HG03457 (cell line): ENCODE data around the gene IL22RA1.

ENCODE experiments used
- ATAC-seq: cut with Tn5 transposase; IDR thresholded peaks from one replicate; pipeline ENCODE4 v1.9.1; 2021; ENCODE audit warnings: moderate number of reproducible peaks; ENCODE audit not compliant: unreplicated experiment

Gene IL22RA1

GRCh38 chr1:24098943-24099638 is 43.8 kb downstream of the IL22RA1 start:
- ATAC-seq = no peak

- no peak for ATAC-seq
Observed at GRCh38 chr1:24098102-24098501, 44.8 kb downstream of the IL22RA1 start.

DNA sequence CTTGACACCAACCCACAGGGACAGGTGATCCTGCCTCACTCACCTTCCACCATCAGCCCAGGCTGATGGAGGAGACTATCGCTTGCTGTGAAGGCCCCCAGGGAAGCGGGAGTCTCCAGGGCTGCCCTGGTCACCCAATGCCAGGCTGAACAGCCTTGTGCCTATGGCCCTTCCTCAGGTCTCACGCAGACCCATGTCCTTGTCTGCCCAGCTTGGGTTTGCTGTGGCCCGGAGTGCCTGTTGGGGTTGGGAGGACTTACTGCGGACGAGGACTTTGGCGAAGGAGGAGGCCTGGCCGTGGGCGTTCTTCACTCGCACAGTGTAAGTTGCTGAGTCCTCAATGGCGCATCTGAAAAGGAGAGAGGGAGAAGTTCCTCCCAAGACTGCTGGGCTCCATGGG is 45.3 kb downstream of the IL22RA1 start:
- no peak for ATAC-seq

- no peak for ATAC-seq
Observed at GRCh38 chr1:24096739-24097103, 46.2 kb downstream of the IL22RA1 start.

- no peak for ATAC-seq
Observed at GRCh38 chr1:24096009-24096738, 46.8 kb downstream of the IL22RA1 start.

DNA sequence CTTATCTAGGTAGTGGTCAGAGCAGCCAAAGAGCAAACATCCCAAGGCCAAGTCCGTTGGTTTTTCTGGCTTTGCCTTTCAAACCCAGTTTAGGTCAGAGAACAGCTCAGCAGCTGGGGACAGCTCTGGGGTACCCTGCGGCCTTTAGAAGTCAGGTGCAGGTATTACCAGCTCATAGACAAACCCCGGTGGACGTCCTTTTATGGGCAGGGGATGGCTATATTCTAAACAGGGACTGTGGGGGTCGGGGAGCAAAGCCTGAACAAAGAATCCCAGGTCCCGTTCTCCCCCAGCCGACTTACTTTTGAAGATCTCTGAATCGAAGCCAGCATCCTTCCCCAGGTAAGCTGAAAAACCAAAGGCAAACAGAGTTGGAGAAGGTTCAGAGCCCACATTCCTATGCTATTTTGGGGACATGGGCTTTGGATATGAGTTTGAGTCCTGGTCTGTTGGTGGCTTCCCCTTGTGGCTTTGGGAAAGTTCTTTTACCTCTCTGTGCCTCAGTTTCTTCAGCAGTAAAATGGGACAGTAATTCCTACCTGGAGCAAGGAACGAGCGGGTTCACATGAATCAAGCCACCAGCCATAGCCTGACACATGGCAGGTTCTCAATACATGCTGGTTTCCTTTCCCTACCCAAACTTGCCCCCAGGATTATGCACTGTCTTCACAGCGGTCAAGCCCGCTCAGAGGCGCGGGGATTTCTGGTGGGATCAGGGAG is 47.6 kb downstream of the IL22RA1 start:
- no peak for ATAC-seq

DNA sequence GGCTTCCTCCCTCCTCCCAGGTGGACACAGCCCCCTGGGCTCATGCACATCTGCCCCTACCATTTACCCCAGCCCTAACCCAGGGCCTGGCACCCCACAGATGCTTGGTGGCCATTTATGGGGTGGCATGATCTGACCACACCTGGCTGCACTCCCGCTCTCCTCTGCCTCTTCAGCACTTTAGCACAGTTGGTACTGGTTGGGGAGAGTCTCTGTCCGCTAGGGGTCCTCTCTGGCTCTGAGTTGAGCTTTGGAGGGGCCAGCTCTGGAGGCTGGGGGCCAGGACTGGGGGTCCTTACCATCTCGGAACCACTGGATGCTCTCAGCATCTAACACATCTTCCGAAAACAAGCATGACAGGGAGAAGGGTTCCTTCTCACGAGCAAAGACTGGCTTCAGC is 48.4 kb downstream of the IL22RA1 start:
- ATAC-seq = no peak

DNA sequence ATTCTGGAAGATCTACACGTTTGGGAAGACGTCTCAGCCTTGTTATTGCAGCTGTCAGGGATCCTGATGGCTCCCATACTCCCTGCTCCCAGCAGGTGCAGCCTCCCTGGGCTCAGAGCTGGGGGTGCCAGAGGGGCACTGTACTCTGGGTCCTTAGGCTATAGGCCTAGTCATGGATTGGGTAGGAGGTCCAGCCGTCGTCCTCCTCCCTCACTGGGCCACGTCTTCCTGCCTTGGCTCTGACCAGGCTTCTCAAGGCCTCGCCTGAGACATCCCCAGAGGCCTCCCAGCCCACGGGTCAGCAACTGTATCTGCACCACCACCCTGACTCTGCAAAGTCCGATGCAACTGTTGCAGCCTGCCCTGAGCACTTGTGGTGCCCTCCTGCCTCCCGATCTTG is 49.2 kb downstream of the IL22RA1 start:
- ATAC-seq = no peak

DNA sequence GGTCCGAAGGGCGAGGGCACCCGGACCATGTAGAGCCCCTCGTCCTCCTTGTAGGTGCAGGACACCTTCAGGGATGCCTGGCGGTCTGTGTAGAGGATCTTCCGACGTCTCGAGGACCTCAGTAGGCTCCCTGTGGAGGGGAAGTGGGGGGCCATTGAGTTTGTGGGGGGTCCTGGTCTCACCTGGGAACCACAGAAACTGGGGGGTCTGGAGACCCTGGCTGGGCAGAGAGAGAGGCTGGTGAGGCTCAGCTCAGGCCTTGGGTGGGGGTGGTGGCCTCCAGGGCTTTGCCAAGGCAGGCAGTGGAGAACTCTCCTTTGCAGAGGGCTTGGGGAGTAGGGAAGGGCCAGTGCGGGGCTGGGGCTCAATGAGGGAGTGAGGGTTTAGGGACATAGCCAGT is 50.0 kb downstream of the IL22RA1 start:
- no peak for ATAC-seq

DNA sequence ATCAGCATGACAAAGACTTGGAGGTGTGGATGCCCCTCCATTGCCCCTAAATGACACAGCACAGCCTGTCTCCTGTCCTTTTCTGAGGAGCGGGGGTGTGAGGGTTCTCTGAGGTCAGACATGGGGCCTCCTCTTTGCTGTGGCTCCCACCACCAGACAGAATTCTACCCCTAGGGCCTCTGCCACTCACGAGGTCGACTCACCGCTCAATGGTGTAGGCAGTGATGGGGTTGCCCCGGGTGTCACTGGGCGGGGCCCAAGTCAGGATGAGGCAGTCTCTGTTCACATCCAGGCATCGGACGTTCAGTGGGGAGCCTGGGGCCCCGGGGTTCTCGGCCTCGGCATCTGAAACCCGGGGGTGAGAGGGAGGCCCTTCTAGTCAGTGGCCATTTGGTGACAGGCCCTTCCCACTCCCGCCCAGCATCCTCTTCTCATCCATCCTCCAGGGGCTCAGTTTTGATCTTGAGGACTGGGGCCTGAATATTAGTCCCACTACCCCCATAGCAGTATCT is 50.9 kb downstream of the IL22RA1 start:
- ATAC-seq = no peak

GRCh38 chr1:24090736-24091135 is 52.2 kb downstream of the IL22RA1 start:
- no peak for ATAC-seq

DNA sequence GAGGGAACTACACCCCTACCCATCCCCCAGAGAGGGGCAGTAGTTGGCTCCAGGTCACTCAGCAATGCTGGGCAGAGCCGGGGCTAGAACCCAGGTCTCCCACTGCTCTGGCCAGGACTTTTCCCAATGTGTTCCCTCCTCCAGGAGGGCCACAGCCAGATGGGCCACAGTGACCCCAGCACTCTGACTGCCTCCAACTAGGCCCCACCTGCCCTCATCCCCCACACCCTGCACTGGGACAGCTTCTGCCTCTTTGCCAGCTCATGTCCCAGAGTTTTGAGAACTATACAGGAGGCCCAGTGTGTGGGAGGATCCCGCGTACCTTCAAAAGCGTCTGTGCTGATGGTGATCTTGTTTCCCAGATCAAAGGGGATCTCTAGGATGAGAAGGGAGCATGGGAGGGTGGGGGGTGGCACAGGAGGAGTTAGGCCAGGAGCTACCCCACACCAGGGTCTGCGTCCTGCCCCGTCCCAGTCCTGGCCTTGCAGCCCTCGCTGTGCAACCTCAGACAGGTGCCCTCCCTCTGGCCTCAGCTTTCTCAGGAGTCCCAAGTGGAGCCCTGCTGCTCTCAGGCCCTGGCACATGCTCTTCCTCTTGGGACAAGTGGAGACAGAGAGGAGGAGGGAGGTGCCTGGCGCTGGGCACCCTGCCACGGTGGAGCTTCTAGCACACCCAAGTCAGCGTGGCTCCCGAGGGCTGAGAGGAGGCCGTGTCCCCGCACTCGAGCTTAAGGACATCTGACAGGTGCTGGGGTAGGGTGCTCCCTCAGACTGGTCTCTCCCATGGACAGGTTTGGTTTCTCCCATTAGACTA is 53.0 kb downstream of the IL22RA1 start:
- ATAC-seq = no peak

GRCh38 chr1:24089027-24089742 is 53.8 kb downstream of the IL22RA1 start:
- ATAC-seq = no peak

DNA sequence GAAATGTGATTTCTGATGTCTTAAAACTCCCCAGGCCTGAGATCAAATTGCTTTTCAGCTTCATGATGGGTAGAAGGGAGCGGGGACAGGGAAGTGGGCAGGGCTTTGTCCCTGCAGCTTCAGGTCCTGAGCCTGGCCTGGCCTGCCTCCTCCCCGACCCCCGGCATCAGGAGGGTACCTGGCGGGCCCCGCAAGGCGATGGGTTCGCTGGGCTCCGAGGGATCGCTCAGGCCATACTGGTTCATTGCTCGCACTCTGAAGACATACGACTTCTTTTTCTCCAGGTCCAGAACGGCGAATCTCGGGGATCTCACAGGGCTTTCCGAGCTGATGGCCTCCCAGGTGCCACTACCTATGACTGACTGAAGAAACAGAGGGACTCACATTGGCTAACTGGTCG is 56.5 kb downstream of the IL22RA1 start:
- no peak for ATAC-seq

- ATAC-seq = no peak
Observed at GRCh38 chr1:24085546-24085945, 57.4 kb downstream of the IL22RA1 start.

GRCh38 chr1:24085007-24085406 is 57.9 kb downstream of the IL22RA1 start:
- no peak for ATAC-seq

DNA sequence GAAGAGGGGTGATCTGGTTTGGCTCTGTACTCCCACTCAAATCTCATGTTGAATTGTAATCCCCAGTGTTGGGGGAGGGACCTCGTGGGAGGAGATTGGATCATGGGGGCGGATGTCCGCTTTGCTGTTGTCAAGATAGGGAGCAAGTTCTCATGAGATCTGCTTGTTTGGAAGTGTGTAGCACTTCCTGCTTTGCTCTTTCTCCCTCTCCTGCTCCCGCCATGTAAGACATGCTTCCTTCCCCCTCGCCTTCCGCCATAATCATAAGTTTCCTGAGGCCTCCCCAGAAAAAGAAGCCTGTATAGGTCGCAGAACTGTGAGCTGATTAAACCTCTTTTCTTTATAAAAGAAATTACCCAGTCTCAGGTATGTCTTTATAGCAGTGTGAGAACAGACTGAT is 58.9 kb downstream of the IL22RA1 start:
- no peak for ATAC-seq

DNA sequence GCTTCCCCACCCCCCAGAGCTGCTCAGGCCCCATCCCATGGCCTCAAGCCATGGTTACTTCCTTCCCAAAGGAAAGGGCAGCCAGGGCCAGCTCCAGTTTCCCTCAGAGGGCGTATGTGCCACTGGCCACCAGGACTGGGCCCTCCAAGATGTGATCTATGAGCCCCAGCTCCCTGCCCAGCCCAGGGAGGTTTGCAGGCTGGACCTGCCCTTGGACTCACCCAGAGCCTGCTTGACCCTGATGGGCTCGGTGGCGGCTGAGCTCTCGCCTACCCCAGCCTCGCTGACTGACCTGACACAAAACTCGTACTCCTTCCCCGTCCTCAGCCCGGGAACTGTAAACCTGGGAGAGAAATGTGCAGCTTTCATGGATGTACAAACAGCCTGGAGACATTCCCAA is 60.6 kb downstream of the IL22RA1 start:
- no peak for ATAC-seq

DNA sequence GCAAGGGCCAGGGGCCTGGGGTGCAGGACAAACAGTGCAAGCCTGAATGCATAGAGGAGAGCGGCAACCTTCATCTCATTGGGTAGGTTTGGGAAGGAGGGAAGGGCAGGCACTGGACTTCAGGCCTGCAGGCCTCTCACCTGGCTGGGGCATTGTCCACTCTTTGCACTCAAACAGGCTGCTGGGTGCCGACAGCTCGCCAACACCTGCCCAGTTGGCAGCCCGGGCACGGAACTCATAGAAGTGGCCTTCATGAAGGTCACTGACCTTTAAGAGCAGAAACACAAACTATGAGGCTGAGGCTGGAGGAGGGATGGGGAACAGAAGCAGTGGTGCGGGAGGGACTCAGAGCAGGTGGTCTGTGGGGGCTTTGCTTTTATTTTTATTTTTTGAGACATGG is 61.8 kb downstream of the IL22RA1 start:
- ATAC-seq = no peak

- ATAC-seq = no peak
Observed at GRCh38 chr1:24080131-24080530, 62.8 kb downstream of the IL22RA1 start.
